D721Med (cell line): ENCODE measurements around the gene ZNF575.
A peak's percentile ranks its signal among the peaks of the same experiment; 100 is the strongest.
"Not testable (repeated sequence)": the region's sequence is repeated elsewhere in the genome, so short reads cannot be mapped to it uniquely, and the experiment has no call there.

Experiments used
- DNase-seq: peaks from one replicate; pipeline ENCODE4 v3.0.0; 2011; ENCODE audit warnings: low spot score; ENCODE audit not compliant: insufficient read length
- FAIRE-seq: peaks from 2 replicates; lab custom pipeline; 2011; peaks lifted over from hg19 to GRCh38; lab: Jason Lieb, UNC
- TF ChIP-seq, protein P1 (sequence below): IDR thresholded peaks from 2 replicates; pipeline ENCODE4 v1.5.1; 2012; ENCODE audit warnings: mild to moderate bottlenecking, control low read depth; ENCODE audit not compliant: insufficient read depth; ENCODE audit errors: missing control alignments

ZNF575 gene

GRCh38 chr19:43510713-43511112, 22.3 kb upstream of the ZNF575 start:
- FAIRE-seq (no peak), DNase-seq (no peak)
- TF ChIP-seq, protein P1, sequence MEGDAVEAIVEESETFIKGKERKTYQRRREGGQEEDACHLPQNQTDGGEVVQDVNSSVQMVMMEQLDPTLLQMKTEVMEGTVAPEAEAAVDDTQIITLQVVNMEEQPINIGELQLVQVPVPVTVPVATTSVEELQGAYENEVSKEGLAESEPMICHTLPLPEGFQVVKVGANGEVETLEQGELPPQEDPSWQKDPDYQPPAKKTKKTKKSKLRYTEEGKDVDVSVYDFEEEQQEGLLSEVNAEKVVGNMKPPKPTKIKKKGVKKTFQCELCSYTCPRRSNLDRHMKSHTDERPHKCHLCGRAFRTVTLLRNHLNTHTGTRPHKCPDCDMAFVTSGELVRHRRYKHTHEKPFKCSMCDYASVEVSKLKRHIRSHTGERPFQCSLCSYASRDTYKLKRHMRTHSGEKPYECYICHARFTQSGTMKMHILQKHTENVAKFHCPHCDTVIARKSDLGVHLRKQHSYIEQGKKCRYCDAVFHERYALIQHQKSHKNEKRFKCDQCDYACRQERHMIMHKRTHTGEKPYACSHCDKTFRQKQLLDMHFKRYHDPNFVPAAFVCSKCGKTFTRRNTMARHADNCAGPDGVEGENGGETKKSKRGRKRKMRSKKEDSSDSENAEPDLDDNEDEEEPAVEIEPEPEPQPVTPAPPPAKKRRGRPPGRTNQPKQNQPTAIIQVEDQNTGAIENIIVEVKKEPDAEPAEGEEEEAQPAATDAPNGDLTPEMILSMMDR = no peak

DNA sequence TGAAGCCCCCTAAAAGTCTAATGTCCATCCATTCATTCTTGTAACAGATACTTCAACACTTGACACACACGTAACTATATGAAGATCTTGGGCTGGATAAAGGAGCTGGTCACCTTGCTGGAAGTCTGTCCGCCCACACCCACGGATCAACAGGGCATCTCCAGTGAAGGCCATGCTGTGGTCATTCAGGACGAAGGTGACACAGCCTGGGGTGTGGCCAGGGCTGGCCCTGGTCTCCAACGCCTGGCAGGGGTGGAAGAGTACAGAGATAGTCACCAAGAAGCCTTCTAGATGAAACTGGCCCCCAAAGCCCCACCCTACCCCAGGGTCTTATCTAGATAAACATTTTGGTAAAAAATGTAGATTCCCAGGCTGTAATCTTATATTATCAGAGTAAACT, 21.7 kb upstream of the ZNF575 start:
- FAIRE-seq (no peak), DNase-seq (no peak)
- TF ChIP-seq, protein P1 = no peak

DNA sequence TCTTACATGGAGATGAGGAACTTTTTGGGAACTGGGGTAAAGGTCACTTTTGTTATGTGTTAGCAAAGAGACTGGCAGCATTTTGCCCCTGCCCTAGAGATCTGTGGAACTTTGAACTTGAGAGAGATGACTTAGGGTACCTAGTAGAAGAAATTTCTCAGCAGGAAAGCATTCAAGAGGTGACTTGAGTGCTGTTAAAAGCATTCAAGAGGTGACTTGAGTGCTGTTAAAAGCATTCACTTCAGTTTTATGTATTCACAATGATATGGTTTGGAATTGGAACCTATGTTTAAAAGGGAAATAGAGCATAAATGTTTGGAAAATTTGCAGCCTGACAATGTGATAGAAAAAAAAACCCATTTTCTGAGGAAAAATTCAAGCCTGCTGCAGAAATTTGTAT, 20.6 kb upstream of the ZNF575 start:
- not testable (repeated sequence) for FAIRE-seq, DNase-seq

DNA sequence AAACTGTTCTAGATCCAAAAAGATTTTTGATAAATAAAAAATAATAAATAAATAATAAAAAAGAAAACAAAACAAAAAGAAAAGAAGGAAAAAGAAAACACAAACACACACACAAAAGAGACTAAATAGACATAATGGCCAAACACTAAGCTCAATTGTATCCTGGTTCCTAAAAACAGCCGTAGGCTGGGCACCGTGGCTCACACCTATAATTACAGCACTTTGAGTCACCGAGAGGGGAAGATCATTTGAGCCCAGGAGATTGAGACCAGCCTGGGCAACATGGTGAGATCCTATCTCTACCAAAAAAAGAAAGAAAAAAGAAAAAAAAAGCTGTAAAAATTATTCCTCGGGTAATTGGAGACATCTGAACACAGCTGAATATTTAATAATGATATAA, 14.9 kb upstream of the ZNF575 start:
- FAIRE-seq (no peak), DNase-seq (no peak)
- TF ChIP-seq, protein P1 = no peak

DNA sequence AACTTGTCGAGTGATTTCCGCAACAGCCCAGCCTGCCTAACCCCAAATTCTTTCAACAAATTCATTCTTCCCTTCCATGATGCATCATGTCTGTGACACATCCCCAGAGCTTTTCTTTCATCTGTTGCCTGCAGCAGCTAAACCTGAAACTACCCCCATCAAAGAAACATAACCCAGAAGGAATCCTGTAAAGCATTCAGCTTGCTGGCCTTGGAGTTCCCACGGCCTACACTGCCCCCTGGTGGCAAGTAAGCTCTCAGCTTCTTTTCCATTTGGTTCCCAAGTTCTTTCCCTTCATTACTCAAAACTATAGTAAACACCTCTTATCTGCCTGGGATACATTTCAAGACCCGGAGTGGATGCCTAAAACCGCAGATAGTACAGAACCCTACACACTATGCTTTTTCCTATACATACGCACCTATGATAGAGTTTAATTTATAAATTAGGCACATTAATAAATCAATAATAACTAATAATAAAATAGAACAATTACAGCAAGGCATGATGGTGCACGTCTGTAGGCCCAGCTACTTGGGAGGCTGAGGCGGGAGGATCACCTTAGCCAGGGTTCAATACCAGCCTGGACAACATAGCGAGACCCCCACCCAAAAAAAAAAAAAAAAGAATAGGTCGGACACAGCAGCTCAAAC, 13.4 kb upstream of the ZNF575 start:
- peak; percentile 58 for DNase-seq
- FAIRE-seq = no peak

GRCh38 chr19:43522929-43523328, 10.1 kb upstream of the ZNF575 start:
- no peak for DNase-seq
- TF ChIP-seq, protein P1 = no peak
- FAIRE-seq = no peak

More for the DNA sequence above, 13.4 kb upstream of the ZNF575 start:
- TF ChIP-seq, protein P1 = peak; percentile 89

DNA sequence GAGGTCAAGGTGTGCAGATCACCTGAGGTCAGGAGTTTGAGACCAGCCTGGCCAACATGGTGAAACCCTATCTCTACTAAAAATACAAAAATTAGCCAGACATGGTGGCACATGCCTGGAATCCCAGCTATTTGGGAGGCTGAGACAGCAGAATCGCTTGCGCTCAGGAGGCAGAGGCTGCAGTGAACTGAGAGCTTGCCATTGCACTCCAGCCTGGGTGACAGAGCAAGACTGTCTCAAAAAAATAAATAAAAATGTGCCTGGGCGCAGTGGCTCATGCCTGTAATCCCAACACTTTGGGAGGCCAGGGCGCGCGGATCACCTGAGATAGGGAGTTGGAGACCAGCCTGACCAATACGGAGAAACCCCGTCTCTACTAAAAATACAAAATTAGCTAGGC, 9.3 kb upstream of the ZNF575 start:
- FAIRE-seq, DNase-seq: not testable (repeated sequence)

GRCh38 chr19:43524922-43525835, 7.8 kb upstream of the ZNF575 start:
- TF ChIP-seq, protein P1 = no peak
- FAIRE-seq (no peak), DNase-seq (no peak)
